ENCODE data around the gene ZNF296.
"Not testable (repeated sequence)": the region's sequence is repeated elsewhere in the genome, so short reads cannot be mapped to it uniquely, and the experiment has no call there.

ZNF296 gene

GRCh38 chr19:45076029-45076850, at the start of gene ZNF296:
Gene ZNF296, minus strand, starts transcription at chr19:45076478. Its CDS starts 105 bp downstream, at chr19:45076373.
- DNase-seq (ENCODE audit: low read depth, low spot score), result no peak

- DNase-seq (ENCODE audit: low read depth, low spot score), result no peak
Observed at GRCh38 chr19:45125360-45125759, 49.1 kb upstream of the ZNF296 start.

GRCh38 chr19:45124021-45124420, 47.7 kb upstream of the ZNF296 start:
- no peak for DNase-seq (ENCODE audit: low read depth, low spot score)

GRCh38 chr19:45123440-45123850, 47.2 kb upstream of the ZNF296 start:
- no peak for DNase-seq (ENCODE audit: low read depth, low spot score)

GRCh38 chr19:45122832-45123231, 46.6 kb upstream of the ZNF296 start:
- no peak for DNase-seq (ENCODE audit: low read depth, low spot score)

GRCh38 chr19:45121827-45122345, 45.6 kb upstream of the ZNF296 start:
- DNase-seq (ENCODE audit: low read depth, low spot score), result no peak

GRCh38 chr19:45119582-45119981, 43.3 kb upstream of the ZNF296 start:
- no peak for DNase-seq (ENCODE audit: low read depth, low spot score)

GRCh38 chr19:45118591-45119355, 42.5 kb upstream of the ZNF296 start:
- not testable (repeated sequence) for DNase-seq (ENCODE audit: low read depth, low spot score)

- no peak for DNase-seq (ENCODE audit: low read depth, low spot score)
Observed at GRCh38 chr19:45118106-45118505, 41.8 kb upstream of the ZNF296 start.

GRCh38 chr19:45117671-45118070, 41.4 kb upstream of the ZNF296 start:
- DNase-seq (ENCODE audit: low read depth, low spot score), result no peak

GRCh38 chr19:45117167-45117594, 40.9 kb upstream of the ZNF296 start:
- no peak for DNase-seq (ENCODE audit: low read depth, low spot score)

- DNase-seq (ENCODE audit: low read depth, low spot score), result no peak
Observed at GRCh38 chr19:45115809-45116615, 39.7 kb upstream of the ZNF296 start.

GRCh38 chr19:45114116-45114515, 37.8 kb upstream of the ZNF296 start:
- no peak for DNase-seq (ENCODE audit: low read depth, low spot score)

GRCh38 chr19:45113628-45114027, 37.4 kb upstream of the ZNF296 start:
- no peak for DNase-seq (ENCODE audit: low read depth, low spot score)

GRCh38 chr19:45112111-45112827, 36.0 kb upstream of the ZNF296 start:
- no peak for DNase-seq (ENCODE audit: low read depth, low spot score)

GRCh38 chr19:45110851-45111266, 34.6 kb upstream of the ZNF296 start:
- no peak for DNase-seq (ENCODE audit: low read depth, low spot score)

GRCh38 chr19:45107621-45108150, 31.4 kb upstream of the ZNF296 start:
- DNase-seq (ENCODE audit: low read depth, low spot score), result no peak

GRCh38 chr19:45106363-45106762, 30.1 kb upstream of the ZNF296 start:
- not testable (repeated sequence) for DNase-seq (ENCODE audit: low read depth, low spot score)

- no peak for DNase-seq (ENCODE audit: low read depth, low spot score)
Observed at GRCh38 chr19:45104658-45105349, 28.5 kb upstream of the ZNF296 start.

Measured in smooth muscle cell of the brain vasculature (primary cell).